GM18507 (cell line): ENCODE data around the gene SMARCD3.
A peak's percentile ranks its signal among the peaks of the same experiment; 100 is the strongest.

ENCODE experiments used
- DNase-seq: peaks from one replicate; pipeline ENCODE4 v3.0.0; 2011; ENCODE audit warnings: low read depth; ENCODE audit not compliant: insufficient read length; ENCODE audit errors: extremely low spot score
- FAIRE-seq: peaks from 2 replicates; lab custom pipeline; 2011; peaks lifted over from hg19 to GRCh38; lab: Jason Lieb, UNC

Gene SMARCD3

GRCh38 chr7:151239837-151240459, 8.5 kb downstream of the SMARCD3 start:
- FAIRE-seq (no peak), DNase-seq (no peak)

GRCh38 chr7:151238924-151239836, 9.3 kb downstream of the SMARCD3 start:
- DNase-seq (no peak), FAIRE-seq (no peak)

GRCh38 chr7:151238190-151238810, 10.2 kb downstream of the SMARCD3 start:
- DNase-seq (no peak), FAIRE-seq (no peak)

- FAIRE-seq, result no peak
- no peak for DNase-seq
Measured at GRCh38 chr7:151237244-151238189, 11.0 kb downstream of the SMARCD3 start.

- DNase-seq (no peak), FAIRE-seq (no peak)
Measured at GRCh38 chr7:151236406-151236805, 12.1 kb downstream of the SMARCD3 start.

- FAIRE-seq (no peak), DNase-seq (no peak)
Measured at GRCh38 chr7:151235091-151235787, 13.3 kb downstream of the SMARCD3 start.

GRCh38 chr7:151233804-151234203, 14.7 kb downstream of the SMARCD3 start:
- DNase-seq (no peak), FAIRE-seq (no peak)

- no peak for FAIRE-seq
- no peak for DNase-seq
Measured at GRCh38 chr7:151232917-151233701, 15.4 kb downstream of the SMARCD3 start.

GRCh38 chr7:151232091-151232916, 16.2 kb downstream of the SMARCD3 start, which contains the start of gene CHPF2:
TSS of gene CHPF2 (plus strand) at chr7:151232483. CDS start at chr7:151234012, 1,529 bp downstream.
- peak; percentile 94 for DNase-seq
- peak; percentile 87 for FAIRE-seq

GRCh38 chr7:151231080-151231479, 17.4 kb downstream of the SMARCD3 start:
- FAIRE-seq, result no peak
- no peak for DNase-seq

GRCh38 chr7:151229249-151229648, 19.2 kb downstream of the SMARCD3 start:
- FAIRE-seq, result no peak
- no peak for DNase-seq

- no peak for DNase-seq
- no peak for FAIRE-seq
Measured at GRCh38 chr7:151228024-151228866, 20.2 kb downstream of the SMARCD3 start.

- DNase-seq (peak; percentile 95), FAIRE-seq (peak; percentile 93)
Measured at GRCh38 chr7:151226875-151227782, 21.4 kb downstream of the SMARCD3 start, which contains the start of gene ABCF2. TSS of gene ABCF2 (minus strand) at chr7:151227205. CDS start at chr7:151226458, 747 bp downstream.

- DNase-seq (no peak), FAIRE-seq (no peak)
Measured at GRCh38 chr7:151226560-151226874, 22.0 kb downstream of the SMARCD3 start.

GRCh38 chr7:151225948-151226510, 22.5 kb downstream of the SMARCD3 start:
- no peak for DNase-seq
- FAIRE-seq, result no peak
